Mammary epithelial cell (primary cell): ENCODE results near the gene MAP4.
"Not testable (repeated sequence)": the region's sequence is repeated elsewhere in the genome, so short reads cannot be mapped to it uniquely, and the experiment has no call there.

Source experiments
- CTCF ChIP-seq, 2 donors: IDR thresholded peaks in 1 of 2; conservative IDR thresholded peaks in 1 of 2; 2 replicates each; pipeline ENCODE4 v1.5.1; 2011 to 2012; ENCODE audit warnings: inconsistent platforms in 2 of 2, low read length in 2 of 2, mild to moderate bottlenecking in 2 of 2, control low read depth in 1 of 2, low read depth in 1 of 2; ENCODE audit not compliant: insufficient read depth in 1 of 2; ENCODE audit errors: extremely low read depth in 1 of 2
- EZH2 ChIP-seq: IDR thresholded peaks from 2 replicates; pipeline ENCODE4 v1.6.1; 2012; ENCODE audit warnings: low read length, inconsistent platforms, borderline replicate concordance

- TF ChIP-seq CTCF (conservative IDR thresholded peaks at IDR 0.05 in 1 of 2, IDR thresholded peaks at IDR 0.05 in 1 of 2; ENCODE audit: extremely low read depth in 1 of 2, insufficient read depth in 1 of 2, low read depth in 1 of 2, low read length in 2 of 2); EZH2: not testable (repeated sequence)
Measured at GRCh38 chr3:47887991-47888390, 128.2 kb downstream of the MAP4 start.
